NCI-H2081 treated with DMSO at 0.1 percent for 48 hours (cell line): ENCODE measurements around the gene SAXO2.
"Not testable (repeated sequence)": the region's sequence is repeated elsewhere in the genome, so short reads cannot be mapped to it uniquely, and the experiment has no call there.

Experiments used
- DNase-seq: peaks from one replicate; lab custom pipeline; 2025; lab: John Stamatoyannopoulos, UW

The SAXO2 gene

GRCh38 chr15:82286475-82286874 is 23.9 kb downstream of the SAXO2 start:
- not testable (repeated sequence) for DNase-seq

DNA sequence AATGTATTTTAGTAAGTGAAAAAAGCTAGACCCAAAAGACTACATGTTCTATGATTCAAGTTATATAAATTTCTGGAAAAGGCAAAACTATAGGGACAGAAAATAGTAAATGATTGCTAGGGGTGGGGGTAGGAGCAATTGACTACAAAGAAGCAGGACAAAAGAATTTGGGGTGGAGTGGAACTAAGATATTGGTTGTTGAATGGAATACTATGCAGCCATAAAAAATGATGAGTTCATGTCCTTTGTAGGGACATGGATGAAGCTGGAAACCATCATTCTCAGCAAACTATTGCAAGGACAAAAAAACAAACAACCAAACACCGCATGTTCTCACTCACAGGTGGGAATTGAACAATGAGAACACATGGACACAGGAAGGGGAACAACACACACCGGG is 25.6 kb downstream of the SAXO2 start:
- not testable (repeated sequence) for DNase-seq

- no peak for DNase-seq
Observed at GRCh38 chr15:82292271-82292670, 29.7 kb downstream of the SAXO2 start.

- no peak for DNase-seq
Observed at GRCh38 chr15:82294061-82294690, 31.6 kb downstream of the SAXO2 start.

GRCh38 chr15:82297546-82297945 is 34.9 kb downstream of the SAXO2 start:
- DNase-seq = no peak

GRCh38 chr15:82298032-82298431 is 35.4 kb downstream of the SAXO2 start:
- DNase-seq = no peak

- no peak for DNase-seq
Observed at GRCh38 chr15:82298520-82298919, 35.9 kb downstream of the SAXO2 start.

DNA sequence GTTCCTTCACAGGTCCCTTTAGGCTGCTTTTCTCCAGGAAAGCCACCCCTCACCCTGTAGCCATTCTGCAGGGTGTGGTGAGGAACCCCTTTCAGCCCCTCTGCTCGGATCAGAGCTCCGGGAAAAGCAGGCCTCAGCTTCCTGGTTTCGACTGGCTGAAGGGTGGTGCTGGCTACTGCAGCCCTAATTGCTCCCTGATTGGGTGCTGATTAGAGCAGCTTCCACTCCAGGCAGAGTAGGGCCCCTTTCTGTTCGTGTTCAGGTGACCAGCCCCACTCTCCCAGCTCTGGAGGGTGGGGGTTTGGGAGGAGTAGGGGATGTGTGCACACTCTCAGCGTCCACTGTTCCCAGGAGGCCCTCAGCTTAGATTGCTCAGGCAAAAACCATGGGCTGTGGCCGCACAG is 36.9 kb downstream of the SAXO2 start:
- DNase-seq = not testable (repeated sequence)

DNA sequence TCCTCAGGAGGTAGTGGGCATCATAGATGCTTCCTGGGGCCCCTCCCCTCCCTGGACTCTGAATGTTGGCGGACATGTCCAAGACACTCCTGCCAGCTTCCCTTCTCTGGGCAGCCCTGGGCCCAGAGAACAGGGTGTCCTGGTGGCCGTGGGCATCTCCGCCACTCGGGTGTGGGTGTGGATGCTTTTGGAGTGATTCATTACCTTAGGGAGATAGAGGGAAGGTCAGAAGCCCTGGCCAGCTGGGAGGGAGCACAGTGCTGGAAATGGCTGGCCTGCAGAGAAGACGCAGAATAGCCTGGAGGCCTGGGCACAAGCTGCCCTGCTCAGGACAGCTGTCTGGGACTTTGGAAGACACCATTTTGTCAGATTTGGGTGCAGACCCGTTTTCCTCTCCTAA is 37.7 kb downstream of the SAXO2 start:
- DNase-seq = not testable (repeated sequence)

DNA sequence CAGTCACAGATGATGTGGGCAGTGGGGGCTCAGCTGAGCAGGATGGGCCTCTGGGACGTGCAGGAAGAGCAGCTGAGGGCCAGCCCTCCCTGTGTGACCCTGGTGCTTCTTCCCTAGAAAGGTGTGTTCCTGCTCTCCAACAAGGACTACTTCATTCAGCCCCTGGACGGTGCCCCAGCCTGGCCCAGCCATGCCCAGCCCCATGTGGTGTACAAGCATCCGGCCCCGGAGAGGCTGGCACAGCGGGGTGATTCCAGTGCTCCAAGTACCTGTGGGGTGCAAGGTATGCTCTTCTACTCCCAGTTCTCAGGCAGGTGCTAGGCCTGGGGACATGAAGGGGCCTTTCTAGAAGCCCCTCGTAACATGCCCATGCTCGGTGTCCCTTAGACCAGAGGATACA is 38.3 kb downstream of the SAXO2 start:
- DNase-seq = no peak

DNA sequence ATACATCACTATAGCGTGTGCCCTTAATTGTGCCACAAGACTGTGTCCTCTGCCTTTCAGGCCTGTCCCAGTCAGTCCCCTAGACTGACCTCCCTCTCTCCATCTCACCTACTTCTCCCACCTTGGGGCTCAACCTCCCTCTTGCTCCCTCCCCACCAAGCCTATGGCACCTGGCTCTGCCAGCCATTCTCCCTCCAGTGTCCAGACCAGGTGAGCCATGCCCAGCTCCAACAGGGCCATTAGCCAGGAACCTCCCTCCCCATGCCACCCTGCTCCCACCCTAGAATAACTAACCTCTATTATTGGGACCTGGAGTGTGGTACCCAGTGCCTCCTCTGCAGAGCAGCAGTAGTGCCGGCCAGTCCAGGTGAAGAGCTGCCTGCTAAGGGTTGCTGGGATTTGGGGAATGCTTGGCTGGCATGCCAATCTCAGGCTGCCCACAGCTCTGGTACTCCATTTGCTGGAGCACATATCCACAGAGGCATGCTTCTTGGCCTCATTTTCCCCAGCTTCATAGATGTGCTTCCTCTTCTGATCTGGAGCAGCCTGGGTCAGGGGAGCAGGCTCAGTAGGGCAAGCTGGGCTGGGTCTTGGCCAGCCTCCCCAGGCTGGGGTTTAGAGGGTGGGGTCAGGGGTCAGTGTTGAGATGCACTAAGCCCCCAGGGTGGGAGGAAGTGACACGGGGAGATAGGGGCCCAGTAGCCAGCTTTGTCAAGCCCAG is 38.8 kb downstream of the SAXO2 start:
- no peak for DNase-seq

DNA sequence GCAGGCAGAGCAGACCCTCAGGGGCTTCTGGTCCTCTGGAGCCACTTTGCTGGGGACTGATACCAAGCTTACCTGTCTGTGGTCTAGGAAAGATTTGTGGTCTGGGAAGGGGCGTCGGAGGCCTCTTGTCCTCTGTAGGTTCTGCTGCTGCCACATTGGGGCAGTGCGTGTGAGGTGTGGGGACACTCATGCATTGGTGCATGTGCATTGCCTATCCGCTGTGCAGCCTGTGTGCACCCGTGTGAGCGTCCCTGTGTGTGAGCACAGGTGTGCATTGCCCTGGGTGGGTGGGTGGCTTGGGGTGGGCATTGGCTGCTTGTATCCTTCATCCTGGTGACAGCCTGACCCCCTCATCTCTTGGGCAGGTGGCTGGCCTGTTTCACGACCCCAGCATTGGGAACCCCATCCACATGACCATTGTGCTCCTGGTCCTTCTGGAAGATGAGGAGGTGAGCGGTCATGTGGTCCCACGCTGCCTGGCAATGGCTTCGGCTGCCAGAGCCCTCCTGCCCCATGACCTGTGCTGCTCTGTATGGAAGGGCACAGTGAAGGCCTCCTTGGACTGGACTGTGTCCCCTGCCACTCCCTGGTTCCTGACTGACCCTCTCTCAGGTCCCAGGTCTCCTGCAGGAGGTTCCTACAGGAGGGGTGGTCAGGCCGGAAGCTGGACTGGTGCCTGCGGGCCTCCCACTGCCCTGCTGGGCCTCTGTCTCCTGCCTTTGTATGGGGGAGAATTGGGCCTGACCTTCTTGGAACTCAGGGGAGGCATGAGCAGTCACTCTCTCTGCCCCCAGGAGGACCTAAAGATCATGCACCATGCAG is 41.5 kb downstream of the SAXO2 start:
- no peak for DNase-seq

DNA sequence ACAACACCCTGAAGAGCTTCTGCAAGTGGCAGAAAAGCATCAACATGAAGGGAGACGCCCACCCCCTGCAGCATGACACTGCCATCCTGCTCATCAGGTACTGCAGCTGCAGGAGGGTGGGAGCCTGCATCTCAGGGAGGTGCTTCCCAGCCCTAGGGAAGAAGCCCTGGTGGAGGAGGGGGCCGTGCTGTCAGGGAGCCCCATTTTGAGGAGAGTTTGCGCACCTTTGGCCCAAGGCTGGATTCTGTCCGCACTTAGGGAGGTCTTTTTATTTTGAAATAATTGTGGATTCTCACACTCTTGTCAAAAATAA is 42.1 kb downstream of the SAXO2 start:
- no peak for DNase-seq

GRCh38 chr15:82305621-82306048 is 43.0 kb downstream of the SAXO2 start:
- no peak for DNase-seq

- DNase-seq = no peak
Observed at GRCh38 chr15:82306791-82307713, 44.4 kb downstream of the SAXO2 start.

DNA sequence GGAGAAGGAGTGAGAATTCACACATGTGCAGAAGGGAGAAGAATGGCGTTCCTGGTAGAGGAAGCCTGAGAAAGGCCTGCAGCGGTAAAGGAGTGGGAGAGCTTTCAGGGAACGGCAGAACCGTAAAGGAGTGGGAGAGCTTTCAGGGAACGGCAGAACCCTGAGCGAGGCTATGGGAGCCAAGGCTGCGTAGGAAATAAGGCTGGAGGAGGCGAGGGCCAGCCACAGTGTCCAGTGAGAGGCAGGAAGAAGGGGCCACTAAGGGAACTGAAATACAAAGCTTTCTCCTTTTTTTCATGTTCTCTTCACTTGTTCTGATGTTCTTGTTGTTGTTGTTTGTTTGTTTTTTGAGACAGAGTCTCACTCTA is 45.1 kb downstream of the SAXO2 start:
- no peak for DNase-seq

- DNase-seq = no peak
Observed at GRCh38 chr15:82309802-82310201, 47.2 kb downstream of the SAXO2 start.

- not testable (repeated sequence) for DNase-seq
Observed at GRCh38 chr15:82311321-82311720, 48.7 kb downstream of the SAXO2 start.

- DNase-seq = no peak
Observed at GRCh38 chr15:82312586-82313349, 50.1 kb downstream of the SAXO2 start.

DNA sequence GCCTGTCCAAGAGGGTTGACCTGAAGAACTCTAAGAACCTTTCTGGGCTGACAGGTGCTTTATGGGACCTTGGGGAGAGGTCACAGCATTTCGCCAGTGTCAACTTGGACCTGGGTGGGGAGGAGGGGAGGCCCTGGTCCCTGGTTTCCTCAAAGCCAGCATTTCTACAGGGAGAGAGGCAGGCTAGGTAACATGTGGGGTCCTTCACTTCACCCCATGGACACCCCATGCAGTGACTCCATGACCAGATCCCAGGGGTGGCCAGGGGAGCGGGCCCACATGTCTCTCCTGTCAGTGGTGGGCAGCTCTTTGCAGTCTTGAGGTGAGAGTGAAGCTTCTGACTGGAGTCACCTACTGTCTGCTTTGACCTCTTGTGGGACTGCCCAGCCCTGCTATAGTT is 50.8 kb downstream of the SAXO2 start:
- no peak for DNase-seq
